HPDE6-E6E7 (cell line): ENCODE results near the gene COG2.
A peak's percentile ranks its signal among the peaks of the same experiment; 100 is the strongest.
"Not testable (repeated sequence)": the region's sequence is repeated elsewhere in the genome, so short reads cannot be mapped to it uniquely, and the experiment has no call there.

Experiments used
- DNase-seq: peaks from one replicate; pipeline ENCODE4 v3.0.0; 2011; ENCODE audit warnings: missing footprints; ENCODE audit errors: extremely low spot score

The COG2 gene, protein sequence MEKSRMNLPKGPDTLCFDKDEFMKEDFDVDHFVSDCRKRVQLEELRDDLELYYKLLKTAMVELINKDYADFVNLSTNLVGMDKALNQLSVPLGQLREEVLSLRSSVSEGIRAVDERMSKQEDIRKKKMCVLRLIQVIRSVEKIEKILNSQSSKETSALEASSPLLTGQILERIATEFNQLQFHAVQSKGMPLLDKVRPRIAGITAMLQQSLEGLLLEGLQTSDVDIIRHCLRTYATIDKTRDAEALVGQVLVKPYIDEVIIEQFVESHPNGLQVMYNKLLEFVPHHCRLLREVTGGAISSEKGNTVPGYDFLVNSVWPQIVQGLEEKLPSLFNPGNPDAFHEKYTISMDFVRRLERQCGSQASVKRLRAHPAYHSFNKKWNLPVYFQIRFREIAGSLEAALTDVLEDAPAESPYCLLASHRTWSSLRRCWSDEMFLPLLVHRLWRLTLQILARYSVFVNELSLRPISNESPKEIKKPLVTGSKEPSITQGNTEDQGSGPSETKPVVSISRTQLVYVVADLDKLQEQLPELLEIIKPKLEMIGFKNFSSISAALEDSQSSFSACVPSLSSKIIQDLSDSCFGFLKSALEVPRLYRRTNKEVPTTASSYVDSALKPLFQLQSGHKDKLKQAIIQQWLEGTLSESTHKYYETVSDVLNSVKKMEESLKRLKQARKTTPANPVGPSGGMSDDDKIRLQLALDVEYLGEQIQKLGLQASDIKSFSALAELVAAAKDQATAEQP

DNA sequence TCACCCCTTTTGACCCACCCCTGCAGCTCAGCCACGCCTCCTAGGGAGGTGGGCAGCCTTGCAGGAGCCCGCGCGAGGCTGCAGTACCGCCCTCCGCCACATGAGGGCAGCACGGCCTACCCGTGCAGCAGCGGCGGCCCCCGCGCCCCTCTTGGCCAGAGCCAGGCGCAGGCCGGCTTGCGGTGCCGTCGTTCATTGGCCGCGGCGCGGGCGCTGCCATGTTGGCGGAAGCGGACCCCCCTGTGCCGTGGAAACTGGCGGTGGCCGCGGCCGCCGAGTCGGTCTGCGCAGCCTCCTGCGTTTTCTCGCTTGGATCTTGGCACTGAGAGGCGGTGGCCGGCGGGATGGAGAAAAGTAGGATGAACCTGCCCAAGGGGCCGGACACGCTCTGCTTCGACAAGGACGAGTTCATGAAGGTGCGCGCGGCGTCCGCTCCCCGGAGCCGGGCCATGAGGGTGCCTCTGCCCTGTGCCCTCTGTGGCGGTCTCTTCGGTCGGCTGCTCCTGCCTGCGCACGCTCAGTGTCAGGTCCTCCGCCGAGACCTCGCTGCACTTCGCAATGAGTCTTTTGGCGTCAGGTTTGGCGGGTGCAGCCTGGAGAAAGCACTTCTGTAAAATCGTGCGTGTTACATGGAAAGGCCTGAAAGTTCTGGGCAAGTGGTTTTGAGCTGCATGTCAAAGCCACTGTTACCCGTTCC is at the start of gene COG2:
TSS of gene COG2 (plus strand) at position 219 of the 697 bp plus-strand sequence. CDS start at position 345, 126 bp downstream.
- DNase-seq: peak; percentile 92

DNA sequence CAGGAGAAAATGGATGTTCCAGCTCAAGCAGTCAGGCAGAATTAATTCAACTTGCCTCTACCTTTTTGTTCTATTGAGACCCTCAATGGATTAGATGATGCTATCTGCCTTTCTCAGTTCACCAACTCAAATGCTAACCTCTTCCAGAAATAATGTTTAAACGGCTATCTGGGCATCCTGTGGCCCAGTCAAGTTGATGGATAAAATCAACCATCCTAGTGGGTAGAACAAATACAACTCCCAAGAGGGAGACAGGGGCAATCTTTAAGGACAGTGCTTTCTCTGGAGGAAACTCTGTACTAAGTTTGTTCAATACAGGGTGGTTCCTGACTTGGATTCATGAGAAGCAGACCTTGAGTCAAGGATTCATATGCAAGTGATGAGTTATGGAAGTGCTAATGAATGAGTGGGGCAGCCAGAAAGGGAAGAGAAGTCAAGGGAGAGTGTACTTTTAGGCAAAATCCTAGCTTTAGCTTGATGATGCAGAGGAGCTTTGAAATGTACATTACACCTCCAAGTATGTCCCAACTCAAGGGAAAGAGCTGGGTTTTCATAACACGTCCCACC is 49.4 kb upstream of the COG2 start:
- no peak for DNase-seq

DNA sequence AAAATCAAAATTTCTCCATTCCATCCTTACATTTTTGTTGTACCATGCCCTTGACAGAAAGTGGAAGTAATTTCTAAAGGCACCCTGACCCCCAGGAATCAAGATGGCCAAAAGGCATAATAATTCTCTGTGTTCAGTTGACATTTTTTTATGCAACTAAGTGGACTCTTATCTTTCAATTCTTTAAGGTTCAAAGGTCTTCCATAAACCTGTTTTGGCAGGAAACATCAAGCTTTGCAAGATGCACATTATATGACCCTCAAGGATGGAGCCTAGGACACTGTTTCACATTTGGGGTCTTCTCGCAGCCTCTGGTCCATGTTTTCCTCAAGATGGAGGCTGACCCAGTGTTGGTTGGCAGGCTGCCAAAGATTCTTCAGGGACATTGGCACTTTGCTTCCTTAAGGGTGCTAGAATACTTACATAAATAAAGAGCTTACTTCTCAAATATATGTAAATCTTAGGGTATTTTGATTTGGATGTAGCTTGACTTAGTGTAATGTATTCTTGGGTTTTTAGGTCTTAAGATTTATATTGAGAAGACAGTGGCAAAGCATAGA is 48.0 kb upstream of the COG2 start:
- no peak for DNase-seq

DNA sequence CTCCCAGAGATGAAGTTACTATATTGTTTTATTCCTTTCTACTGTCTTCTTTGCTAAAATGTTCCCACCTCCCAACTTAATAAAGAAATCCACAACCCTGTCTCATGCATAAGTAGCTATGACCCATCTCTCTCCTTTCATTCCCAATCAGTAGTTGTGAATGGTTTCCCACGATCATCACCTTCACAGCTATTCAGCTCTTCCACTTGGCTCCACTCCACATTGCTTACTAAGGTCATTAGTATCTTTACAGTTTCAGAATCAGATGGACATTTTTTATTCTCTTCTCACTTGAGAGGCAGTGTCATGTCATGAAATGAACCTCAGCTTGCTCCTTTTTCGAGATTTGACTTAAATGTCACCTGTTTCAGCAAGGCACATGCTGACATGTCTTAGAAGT is 47.1 kb upstream of the COG2 start:
- no peak for DNase-seq

DNA sequence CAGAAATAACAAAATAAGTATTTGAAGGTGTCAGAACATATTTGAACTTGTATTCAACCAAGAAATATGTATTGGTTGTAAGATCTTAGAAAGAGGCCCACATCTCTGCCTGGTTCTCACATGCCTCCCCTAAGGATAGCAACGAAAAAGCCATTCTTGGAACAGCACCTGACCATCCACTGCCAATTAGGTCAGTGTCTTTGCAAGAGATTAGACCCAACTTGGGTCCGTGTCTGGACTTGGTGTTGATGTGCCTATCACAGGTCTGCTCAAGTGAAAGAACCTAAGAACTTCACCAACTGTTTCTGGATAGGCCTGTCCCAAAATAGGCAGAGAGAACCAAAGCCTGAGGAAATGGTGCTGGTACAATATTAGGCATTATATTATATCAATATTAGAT is 46.0 kb upstream of the COG2 start:
- no peak for DNase-seq

DNA sequence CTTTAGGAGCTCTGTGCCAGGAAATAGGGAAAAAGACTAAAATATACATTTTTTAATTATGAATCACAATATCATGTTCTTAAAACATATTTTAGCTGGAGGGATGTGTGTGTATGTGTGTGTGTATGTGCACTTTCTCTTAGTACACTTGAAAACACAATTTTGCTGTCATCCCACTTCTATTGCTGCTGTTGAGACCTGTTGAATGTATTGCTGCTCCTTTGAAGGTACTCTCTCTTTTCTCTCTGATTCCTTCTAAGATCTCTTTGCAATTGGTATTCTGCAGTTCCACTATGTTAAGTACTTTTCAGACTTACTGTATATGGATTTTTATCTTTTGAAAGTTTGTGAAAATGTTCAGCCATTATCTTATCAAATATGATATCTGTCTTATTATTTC is 43.5 kb upstream of the COG2 start:
- no peak for DNase-seq

DNA sequence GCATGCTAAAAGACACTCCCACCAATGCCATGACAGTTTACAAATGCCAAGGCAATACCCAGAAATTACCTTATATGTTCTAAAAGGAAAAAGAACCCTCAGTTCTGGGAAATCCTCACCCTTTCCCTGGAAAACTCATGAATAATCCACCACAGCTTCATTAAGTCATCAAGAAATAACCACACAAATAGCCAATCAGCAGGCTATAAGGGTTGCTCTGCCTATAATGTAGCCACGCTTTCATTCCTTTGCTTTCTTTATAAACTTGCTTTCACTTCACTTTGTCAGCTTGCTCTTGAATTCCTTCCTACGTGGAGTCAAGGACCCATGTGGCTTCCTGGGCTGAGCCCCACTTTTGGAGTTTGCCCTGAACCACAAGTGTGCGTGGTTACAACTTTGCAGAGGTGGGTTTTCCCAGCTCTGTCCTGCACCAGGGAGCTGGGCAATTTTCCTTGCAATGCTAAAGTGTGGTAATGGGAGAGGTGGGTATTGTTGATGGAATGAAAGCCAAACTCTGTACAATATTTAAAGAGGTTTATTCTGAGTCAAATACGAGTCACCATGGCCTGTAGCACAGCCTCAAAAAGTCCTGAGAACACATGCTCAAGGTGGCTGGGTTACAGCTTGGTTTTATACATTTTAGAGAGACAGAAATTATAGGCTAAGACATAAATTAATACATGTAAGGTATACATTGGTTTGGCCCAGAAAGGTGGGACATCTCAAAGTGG is 42.2 kb upstream of the COG2 start:
- DNase-seq: no peak

DNA sequence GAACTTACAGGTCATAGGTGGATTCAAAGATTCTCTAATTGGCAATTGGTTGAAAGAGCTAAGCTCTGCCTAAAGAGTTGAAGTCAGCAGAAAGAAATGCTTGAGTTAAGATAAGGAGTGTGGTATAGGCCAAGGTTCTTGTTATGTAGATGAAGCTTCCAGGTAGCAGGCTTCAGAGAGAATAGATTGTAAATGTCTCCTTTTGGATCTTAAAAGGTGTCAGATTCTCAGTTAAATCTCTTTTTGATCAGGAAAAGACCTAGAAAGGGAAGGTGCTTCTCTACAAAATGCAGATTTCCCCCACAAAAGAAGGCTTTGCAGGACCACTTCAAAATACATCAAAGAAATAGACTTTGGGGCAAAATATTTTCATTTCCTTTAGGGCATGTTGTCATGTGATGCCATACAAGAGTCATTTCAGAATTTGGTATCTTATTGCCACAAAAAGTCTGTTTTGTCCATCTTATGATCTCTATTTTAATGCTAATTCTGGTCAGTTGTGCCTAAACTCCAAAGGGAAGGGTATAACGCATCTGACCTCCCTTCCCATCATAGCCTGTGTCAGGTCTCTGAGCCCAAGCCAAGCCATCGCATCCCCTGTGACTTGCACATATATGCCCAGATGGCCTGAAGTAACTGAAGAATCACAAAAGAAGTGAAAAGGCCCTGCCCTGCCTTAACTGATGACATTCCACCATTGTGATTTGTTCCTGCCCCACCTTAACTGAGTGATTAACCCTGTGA is 41.5 kb upstream of the COG2 start:
- not testable (repeated sequence) for DNase-seq

DNA sequence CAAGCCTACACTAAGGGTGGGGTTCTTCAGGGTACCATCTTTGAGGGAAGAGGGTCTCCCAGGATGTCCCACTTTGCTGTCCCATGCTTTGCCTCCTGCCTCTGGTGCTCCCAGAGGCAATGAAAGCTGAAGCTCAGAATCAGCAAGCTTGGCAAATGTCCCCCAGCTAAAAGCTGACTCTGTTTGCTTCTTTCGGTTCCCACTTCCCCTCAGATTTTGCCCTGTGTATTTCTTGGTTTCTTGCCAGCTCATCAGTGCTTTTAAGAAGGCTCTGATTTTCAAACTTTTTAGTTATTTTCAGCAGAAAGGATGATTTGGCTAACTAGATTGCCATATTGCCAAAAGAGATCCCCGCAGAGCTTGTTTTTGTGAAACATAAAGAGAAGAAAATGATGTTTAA is 33.1 kb upstream of the COG2 start:
- no peak for DNase-seq

DNA sequence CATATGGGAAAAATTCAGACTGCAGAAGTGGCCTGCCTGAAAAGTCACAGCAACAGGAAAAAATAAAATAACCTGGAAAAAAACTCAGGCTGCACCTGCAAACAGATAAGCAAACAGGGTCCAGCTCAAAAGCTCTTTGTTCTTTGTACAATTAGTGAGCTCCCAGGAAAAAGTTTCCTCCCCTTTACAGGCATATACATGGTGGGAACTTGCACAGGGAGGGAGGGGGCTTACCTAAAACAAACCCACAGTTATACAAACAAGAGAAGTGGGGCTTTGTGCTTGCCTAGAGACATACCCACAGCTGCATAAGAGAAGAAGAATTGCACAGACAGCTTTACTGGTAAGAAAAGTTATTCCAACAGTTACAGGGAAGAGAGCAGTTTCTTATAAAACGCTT is 31.7 kb upstream of the COG2 start:
- no peak for DNase-seq

DNA sequence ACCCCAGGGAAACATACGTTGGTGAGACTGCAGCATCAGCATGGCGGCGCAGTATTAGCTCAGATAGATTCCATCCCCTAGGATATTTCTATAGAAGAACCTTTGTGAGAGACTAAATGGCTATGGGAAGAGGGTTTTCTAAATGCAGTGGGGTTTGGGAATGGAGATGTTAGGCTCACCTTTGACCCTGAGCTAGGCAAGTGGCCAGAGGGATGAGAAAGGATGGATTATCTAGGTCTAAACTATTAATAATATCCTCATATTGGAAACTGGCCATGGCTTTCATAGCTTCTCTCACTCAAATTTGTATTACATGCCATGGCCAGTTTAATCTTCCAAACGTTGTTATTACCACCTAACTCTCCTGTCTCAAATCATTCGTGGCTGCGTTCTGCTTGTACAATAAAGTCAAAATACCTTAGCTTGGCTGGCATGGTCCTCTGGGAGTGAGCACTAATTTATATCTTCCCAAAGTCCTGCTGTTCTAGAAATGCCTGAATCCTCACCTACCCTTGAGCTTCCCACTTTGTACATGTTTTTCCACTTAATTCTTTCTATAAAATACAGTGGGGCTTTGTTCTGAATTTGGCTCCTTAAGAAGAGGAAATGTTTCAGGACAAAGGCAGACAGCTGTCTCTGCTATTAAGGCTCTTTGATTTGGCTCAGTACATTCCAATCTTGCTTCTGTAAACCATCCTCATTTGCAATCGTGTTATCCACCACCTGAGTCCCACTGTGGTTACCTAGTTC is 31.0 kb upstream of the COG2 start:
- DNase-seq: no peak

DNA sequence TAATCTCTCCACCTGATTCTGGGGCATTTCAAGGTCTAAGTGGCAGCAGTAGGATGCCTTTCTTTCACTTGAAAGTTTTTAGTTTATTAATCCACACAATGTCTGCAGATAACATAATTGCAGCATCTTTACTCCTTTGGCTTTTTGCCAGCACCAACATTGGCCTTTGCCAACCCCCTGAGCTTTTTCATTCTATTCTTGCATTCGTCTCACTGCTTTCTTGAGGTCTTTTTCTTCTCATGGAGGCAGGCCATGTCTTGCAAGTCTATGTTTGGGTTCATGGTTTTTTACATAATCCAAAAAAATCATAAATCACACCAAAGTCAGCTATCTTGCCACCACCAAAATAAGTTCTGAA is 30.4 kb upstream of the COG2 start:
- no peak for DNase-seq

DNA sequence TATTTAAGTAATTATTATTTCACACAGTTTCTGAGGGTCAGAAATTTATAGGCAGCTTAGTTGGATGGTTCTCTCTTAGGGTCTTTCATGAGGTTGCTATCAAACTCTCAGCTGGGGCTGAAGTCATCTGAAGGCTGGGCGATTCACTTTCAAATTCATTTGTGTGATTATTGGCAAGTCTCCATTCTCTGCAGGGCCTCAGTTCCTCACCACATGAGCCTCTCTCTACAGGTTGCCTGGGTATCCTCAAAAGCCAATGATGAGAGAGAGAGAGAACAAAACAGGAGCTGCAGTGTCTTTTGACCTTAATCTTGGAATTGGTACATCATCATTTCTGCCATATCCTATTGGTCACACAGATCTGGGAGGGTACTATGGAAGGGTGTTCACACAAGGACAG is 29.6 kb upstream of the COG2 start:
- DNase-seq: no peak

DNA sequence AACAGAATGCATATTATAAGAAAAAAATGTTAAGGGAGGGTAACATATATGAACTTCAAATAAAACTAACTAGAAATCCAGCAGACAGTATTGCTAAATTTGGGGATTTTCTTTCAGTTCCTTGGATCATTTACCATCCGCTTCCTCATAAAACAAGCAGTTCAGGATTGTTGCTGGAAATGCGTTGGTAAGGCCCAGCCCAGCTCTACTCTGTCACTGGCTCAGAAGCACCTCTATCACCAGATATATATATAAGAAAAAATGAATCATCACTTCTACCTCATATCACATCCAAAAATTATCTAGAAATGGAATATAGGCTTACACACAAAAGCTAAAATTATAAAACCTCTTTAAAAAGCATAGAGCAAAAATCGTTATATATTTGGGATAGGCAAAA is 28.2 kb upstream of the COG2 start:
- DNase-seq: no peak

DNA sequence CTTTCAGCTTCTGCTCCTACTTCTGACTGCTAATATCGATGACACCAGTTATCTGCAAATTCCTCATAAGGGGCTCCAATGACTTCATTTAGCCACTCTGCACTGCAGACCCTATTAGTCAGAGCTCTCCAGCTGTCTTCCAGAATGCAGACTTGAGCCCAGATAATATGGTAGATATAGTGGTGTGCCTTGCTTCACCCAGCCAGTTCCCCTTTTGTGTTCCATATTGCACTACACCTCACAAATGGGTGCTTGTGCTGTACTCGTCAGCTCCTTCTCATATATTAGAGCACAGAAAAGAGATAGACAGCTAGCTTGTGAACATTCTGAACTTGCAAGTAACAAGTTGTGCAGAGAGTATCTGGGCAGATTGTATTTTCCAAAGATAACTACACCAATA is 23.7 kb upstream of the COG2 start:
- no peak for DNase-seq

DNA sequence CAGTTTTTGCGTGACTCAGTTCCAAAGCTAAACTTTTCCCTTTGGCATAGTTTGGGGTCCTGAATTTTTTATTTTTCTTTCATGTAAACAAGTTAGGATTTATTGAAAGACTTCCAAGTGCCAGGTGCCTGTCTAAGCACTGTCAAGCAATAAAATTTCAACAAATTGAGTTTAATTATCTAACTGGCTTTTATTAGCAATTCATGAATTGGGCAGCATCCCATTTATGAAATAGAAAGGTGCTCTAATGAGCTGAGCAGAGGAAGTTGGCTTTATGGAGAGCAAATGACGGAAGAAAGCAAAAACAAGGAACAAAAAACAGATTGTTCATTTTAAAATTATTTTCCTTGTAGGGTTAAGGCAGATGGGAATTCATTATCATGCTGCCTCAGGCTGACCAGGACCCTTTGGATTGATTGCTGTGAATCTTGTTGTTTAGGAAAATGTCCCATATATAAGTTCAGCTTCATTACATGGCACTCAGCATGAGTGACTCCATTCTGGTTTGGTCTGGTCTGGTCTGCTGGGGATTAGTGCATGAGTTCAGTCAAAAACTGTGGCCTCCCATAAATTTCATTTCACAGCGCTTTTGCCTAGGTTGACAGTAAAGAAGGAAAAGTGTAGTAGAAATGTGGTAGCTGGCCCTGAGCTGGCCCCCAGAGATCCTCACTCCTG is 21.5 kb upstream of the COG2 start:
- no peak for DNase-seq

DNA sequence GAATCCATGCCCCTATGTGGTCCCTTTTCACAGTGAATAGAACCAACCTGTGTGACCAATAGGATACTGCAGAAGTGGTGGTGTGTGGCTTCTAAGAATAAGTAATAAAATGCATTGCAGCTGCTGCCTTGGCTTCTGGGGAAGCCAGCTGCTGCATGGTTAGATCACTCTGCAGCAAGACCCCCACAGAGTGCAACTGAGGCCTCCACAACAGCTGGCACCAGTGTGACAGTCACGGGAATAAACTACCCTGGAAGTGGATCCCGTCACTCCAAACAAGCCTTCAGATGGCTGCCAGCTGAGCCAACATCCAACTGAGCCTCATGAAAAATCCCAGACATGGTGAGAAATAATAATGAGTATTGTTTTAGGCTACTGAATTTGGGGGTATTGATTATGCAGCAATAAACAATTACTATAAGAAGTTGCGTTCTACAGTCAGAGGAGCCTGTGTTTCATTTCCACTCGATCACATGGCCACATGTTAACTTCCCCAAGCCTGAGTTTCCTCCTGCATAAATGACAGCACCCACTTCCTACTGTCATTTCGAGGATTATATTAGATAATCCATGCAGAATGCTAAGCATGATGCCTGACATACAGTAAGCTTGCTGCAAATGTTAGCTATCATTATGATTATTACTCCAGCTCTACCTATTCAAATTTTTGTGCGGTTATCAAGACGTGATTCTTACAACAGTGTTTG is 20.8 kb upstream of the COG2 start:
- no peak for DNase-seq

DNA sequence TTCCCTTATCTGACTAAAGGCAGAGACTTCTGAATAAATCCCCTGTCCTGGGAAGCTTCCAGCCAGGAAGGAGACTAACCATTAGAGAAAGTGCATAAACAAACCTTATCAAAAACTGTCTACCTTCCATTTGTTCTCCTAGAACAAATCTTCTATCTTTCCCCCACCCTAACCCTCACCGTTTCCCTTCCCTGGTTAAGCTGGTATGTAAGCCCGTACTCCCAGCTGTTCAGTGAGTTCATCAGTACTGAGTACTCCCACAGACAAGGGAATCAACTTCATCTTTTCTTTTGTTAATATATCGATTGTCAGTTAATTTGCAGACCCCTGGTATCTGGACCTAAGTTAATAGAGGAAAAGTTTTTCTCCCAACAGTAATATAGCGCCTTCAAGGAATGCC is 20.1 kb upstream of the COG2 start:
- no peak for DNase-seq
